ENCODE results near the gene LRP1B. TPM values are rescaled to one million over a fixed set of nuclear protein-coding genes. Genes with fewer than 3 reads are reported as not detected.

LRP1B gene
- total RNA-seq, 1 donor from 2014 or later = not detected

DNA sequence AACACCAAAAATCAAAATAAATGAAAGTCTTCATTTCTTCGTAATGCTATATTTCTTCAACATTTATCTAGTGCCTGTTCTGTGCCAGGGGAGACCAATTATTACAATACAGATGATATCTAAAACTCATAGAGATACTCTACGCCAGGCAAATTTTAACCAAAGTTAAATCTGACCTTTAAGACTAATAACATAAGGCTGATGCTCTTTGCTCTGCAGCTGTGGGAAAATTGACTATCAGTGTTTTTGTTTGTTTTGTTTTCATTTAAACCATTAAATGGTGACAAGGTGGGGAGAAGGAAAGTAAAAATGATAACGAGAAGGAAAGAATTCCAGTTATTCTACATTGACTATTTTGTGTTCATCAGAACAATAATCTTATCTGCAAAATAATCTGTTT lies 406.4 kb downstream of the LRP1B start:
- ChIA-PET CTCF (no interaction called here), POLR2A (no interaction called here)
- intact Hi-C loops (cut with micrococcal nuclease) = no loop called here
- Mint-ChIP-seq H3K4me3 (no peak overlapping the region), H3K27me3 (no peaks in the 10 kb centered on the region), H3K9me3 (peaks cover 1% of the 10 kb centered on the region), H3K36me3 (ENCODE audit: low read depth) (no peaks in the 10 kb centered on the region), H3K27ac (no peak overlapping the region), H3K4me1 (no peaks in the 10 kb centered on the region)
- ATAC-seq (ENCODE audit: low read depth) = no peak
- no peak for TF ChIP-seq CTCF (IDR thresholded peaks at IDR 0.05)
- DNase-seq = no peak

GRCh38 chr2:141723814-141724213 lies 407.0 kb downstream of the LRP1B start:
- ChIA-PET POLR2A (no interaction called here), CTCF (no interaction called here)
- ATAC-seq (ENCODE audit: low read depth) (no peak), DNase-seq (no peak)
- intact Hi-C loops (cut with micrococcal nuclease) = no loop called here
- Mint-ChIP-seq H3K4me3 (no peak overlapping the region), H3K4me1 (no peaks in the 10 kb centered on the region), H3K9me3 (peaks cover 2% of the 10 kb centered on the region), H3K27me3 (no peaks in the 10 kb centered on the region), H3K36me3 (ENCODE audit: low read depth) (no peaks in the 10 kb centered on the region), H3K27ac (no peak overlapping the region)
- TF ChIP-seq CTCF (IDR thresholded peaks at IDR 0.05) = no peak

GRCh38 chr2:141720476-141720875 lies 410.3 kb downstream of the LRP1B start:
- no peaks in the 10 kb centered on the region for H3K27me3 Mint-ChIP-seq
- CTCF ChIA-PET = no interaction called here
- H3K4me1 Mint-ChIP-seq = no peaks in the 10 kb centered on the region

DNA sequence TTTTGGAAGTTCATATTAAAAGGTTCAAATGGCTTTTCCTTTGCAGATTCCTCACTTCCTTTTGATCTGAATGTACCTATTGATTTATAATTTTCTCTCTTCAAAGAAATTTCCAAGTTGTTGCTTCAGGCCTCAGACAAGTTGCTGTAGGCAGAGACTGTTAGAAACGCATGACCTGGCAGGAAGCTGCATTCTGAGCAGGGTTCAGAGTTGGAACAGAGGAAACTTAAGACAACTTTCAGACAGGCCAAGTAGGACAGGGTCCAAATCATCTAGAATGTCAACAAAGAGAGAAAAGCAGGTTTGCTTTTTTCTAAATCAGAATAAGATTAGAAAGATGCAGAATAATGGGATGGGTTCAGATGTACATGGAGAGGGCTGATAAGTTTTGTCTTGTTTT lies 416.3 kb downstream of the LRP1B start:
- no peaks in the 10 kb centered on the region for H3K4me1 Mint-ChIP-seq
- ATAC-seq (ENCODE audit: low read depth) = no peak
- intact Hi-C loops (cut with micrococcal nuclease) = no loop called here
- H3K9me3 Mint-ChIP-seq = peaks cover 2% of the 10 kb centered on the region
- H3K27ac Mint-ChIP-seq = no peak overlapping the region
- CTCF ChIA-PET = no interaction called here
- no peak for TF ChIP-seq CTCF (IDR thresholded peaks at IDR 0.05)
- POLR2A ChIA-PET = no interaction called here
- no peaks in the 10 kb centered on the region for H3K36me3 Mint-ChIP-seq (ENCODE audit: low read depth)
- no peaks in the 10 kb centered on the region for H3K27me3 Mint-ChIP-seq
- no peak for DNase-seq
- H3K4me3 Mint-ChIP-seq = no peak overlapping the region

More at GRCh38 chr2:141720476-141720875, 410.3 kb downstream of the LRP1B start:
- no peak for TF ChIP-seq CTCF (IDR thresholded peaks at IDR 0.05)
- Mint-ChIP-seq H3K36me3 (ENCODE audit: low read depth) (no peaks in the 10 kb centered on the region), H3K9me3 (peaks cover 2% of the 10 kb centered on the region), H3K27ac (no peak overlapping the region), H3K4me3 (no peak overlapping the region)
- intact Hi-C loops (cut with micrococcal nuclease) = no loop called here
- no peak for ATAC-seq (ENCODE audit: low read depth)
- no peak for DNase-seq
- POLR2A ChIA-PET = no interaction called here

- Mint-ChIP-seq H3K4me1 (no peaks in the 10 kb centered on the region), H3K36me3 (ENCODE audit: low read depth) (no peaks in the 10 kb centered on the region), H3K27ac (no peak overlapping the region), H3K27me3 (no peaks in the 10 kb centered on the region), H3K9me3 (no peaks in the 10 kb centered on the region), H3K4me3 (no peak overlapping the region)
- ATAC-seq (ENCODE audit: low read depth) (no peak), DNase-seq (no peak)
- intact Hi-C loops (cut with micrococcal nuclease) = no loop called here
- TF ChIP-seq CTCF (IDR thresholded peaks at IDR 0.05) = no peak
- CTCF ChIA-PET = no interaction called here
- POLR2A ChIA-PET = no interaction called here
Measured at GRCh38 chr2:141711627-141712026, 419.2 kb downstream of the LRP1B start.

All from activated B cell treated with CpG ODN at 0.5 μM for 24 hours (primary cell).